HFFc6 (cell line): ENCODE measurements around the gene MR1. TPM values are rescaled to one million over a fixed set of nuclear protein-coding genes. Genes with fewer than 3 reads are reported as not detected.

Source experiments
- DNase-seq: peaks from one replicate; pipeline ENCODE4 v3.0.0-alpha.2; 2018
- H3K27ac Mint-ChIP-seq: 2 replicates; pipeline ENCODE4 v1.8.0; 2020; ENCODE audit warnings: mild to moderate bottlenecking, mixed read lengths
- H3K27me3 Mint-ChIP-seq: 2 replicates; pipeline ENCODE4 v1.8.0; 2021; ENCODE audit warnings: mild to moderate bottlenecking, moderate library complexity, mixed read lengths; ENCODE audit not compliant: insufficient read depth
- H3K36me3 Mint-ChIP-seq: 2 replicates; pipeline ENCODE4 v1.8.0; 2021; ENCODE audit warnings: low read depth, mixed read lengths
- H3K4me1 Mint-ChIP-seq: 2 replicates; pipeline ENCODE4 v1.8.0; 2020; ENCODE audit warnings: low read depth, mixed read lengths
- H3K4me3 Mint-ChIP-seq: 2 replicates; pipeline ENCODE4 v1.8.0; 2020; ENCODE audit warnings: mild to moderate bottlenecking, moderate library complexity, mixed read lengths
- H3K9me3 Mint-ChIP-seq: 2 replicates; pipeline ENCODE4 v1.8.0; 2020; ENCODE audit warnings: mild to moderate bottlenecking, mixed read lengths
- total RNA-seq, 6 experiments: library from RNA; stranded (reverse); fragmentation: NEBNext Ultra II Directional; extraction: Animal tissue kit (Norgen Biotek cat#: 25700); gene quantifications; 2 replicates in 1 of 6; 3 replicates in 5 of 6; pipeline ENCODE4 v1.2.3, GENCODE V29; 2021
- TF ChIP-seq, protein P1 (sequence below): fragments of 200-600 bp; sonication (generic); IDR thresholded peaks from 2 replicates; pipeline ENCODE4 v1.5.0; 2021; ENCODE audit warnings: antibody characterized with exemption, mild to moderate bottlenecking

MR1 gene
- total RNA-seq, 6 experiments from 2014 or later = 27.2 to 39.2 (median 32.2) TPM

DNA sequence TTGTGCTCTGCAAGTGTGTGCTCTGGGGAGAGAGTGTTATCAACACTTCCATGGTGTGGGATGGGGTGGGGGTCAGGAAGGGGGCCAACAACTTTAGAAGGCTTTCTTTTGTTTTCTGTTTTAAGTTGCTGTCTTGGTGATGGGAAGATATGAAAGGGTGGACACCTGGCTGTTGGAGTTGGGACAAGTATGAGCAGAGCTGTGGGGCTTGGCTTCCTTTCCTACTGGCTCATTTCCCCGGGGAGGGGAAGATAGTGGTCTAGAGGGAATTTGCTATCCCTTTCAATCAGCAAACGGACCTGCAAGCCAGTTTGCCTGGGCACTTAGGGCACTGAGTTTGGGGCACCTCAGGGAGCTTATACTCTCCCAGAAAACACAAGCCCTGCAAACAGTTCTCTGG, 73.9 kb downstream of the MR1 start:
- Mint-ChIP-seq H3K4me3 (no peak overlapping the region), H3K4me1 (peaks cover 77% of the 10 kb centered on the region), H3K27ac (no peak overlapping the region), H3K36me3 (peaks cover 11% of the 10 kb centered on the region), H3K27me3 (peaks cover 7% of the 10 kb centered on the region; the same call in 1 of the 2 replicates), H3K9me3 (peaks cover 9% of the 10 kb centered on the region; the same call in 1 of the 2 replicates)
- TF ChIP-seq, protein P1, sequence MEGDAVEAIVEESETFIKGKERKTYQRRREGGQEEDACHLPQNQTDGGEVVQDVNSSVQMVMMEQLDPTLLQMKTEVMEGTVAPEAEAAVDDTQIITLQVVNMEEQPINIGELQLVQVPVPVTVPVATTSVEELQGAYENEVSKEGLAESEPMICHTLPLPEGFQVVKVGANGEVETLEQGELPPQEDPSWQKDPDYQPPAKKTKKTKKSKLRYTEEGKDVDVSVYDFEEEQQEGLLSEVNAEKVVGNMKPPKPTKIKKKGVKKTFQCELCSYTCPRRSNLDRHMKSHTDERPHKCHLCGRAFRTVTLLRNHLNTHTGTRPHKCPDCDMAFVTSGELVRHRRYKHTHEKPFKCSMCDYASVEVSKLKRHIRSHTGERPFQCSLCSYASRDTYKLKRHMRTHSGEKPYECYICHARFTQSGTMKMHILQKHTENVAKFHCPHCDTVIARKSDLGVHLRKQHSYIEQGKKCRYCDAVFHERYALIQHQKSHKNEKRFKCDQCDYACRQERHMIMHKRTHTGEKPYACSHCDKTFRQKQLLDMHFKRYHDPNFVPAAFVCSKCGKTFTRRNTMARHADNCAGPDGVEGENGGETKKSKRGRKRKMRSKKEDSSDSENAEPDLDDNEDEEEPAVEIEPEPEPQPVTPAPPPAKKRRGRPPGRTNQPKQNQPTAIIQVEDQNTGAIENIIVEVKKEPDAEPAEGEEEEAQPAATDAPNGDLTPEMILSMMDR = no peak
- DNase-seq = no peak

DNA sequence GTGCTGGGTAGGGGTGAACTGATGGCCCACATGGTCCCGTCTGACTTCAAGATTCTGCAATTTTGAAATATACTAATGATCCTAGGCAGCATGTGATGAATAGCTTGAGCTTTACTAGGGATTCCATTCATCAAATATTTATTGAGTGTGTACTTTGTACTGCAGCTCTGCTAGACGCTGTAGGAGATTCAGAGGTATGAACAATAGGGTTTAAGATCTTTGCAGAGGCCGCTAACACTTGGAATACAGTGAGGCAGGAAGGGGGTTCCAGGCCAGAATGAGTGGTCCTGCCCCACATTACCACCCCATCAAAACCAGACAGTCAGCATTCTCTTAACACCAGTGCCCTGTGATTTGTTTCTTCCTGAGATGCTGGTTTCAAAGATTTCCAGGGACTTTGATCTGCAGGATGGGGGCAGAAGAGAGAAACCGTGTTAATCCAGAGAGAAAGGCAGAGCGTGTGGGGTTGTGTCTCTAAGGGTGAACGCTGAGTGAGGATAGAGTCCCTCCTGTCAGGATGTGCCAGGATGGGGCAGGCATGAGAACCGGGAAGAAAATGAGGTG, 74.6 kb downstream of the MR1 start:
- DNase-seq = no peak
- H3K4me3 Mint-ChIP-seq = no peak overlapping the region
- TF ChIP-seq, protein P1 = no peak
- H3K27ac Mint-ChIP-seq = no peak overlapping the region
- peaks cover 77% of the 10 kb centered on the region for H3K4me1 Mint-ChIP-seq
- peaks cover 7% of the 10 kb centered on the region; the same call in 1 of the 2 replicates for H3K27me3 Mint-ChIP-seq
- H3K36me3 Mint-ChIP-seq = peaks cover 11% of the 10 kb centered on the region
- peaks cover 9% of the 10 kb centered on the region; the same call in 1 of the 2 replicates for H3K9me3 Mint-ChIP-seq

DNA sequence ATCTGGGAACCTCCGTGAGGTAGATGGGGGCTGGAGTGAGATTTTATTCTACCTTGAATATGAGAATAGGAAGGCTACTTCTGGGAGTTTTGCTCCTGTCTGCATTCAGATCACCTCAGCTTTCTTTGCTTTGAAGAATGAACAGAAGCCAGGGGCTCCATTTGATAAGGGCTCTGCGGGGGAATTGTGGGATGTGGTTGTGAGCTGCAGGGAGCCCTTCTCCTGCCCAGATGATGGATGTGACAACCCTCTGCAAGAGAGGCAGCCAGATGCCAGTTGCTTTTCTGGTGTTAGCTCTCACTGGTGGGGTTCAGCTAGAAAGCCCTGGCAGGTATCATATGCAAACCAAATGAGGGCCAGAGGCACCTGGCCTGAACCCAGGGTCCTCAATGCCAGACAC, 76.2 kb downstream of the MR1 start:
- H3K27me3 Mint-ChIP-seq = peaks cover 7% of the 10 kb centered on the region; the same call in 1 of the 2 replicates
- H3K9me3 Mint-ChIP-seq = peaks cover 9% of the 10 kb centered on the region; the same call in 1 of the 2 replicates
- no peak overlapping the region for H3K27ac Mint-ChIP-seq
- H3K4me1 Mint-ChIP-seq = peaks cover 73% of the 10 kb centered on the region
- no peak overlapping the region for H3K4me3 Mint-ChIP-seq
- DNase-seq = no peak
- TF ChIP-seq, protein P1 = no peak
- H3K36me3 Mint-ChIP-seq = peaks cover 11% of the 10 kb centered on the region

Other genes with a start within 250 kb of the MR1 start
- 1 to 10 TPM; 2.9 to 4.7 (median 3.9) TPM for gene KIAA1614, start 121.1 kb upstream of the MR1 start, total RNA-seq
- 10 to 100 TPM; 24.2 to 28.5 (median 25.3) TPM for gene STX6, start 11.1 kb upstream of the MR1 start, total RNA-seq
- 10 to 100 TPM; 35.7 to 49.1 (median 43.4) TPM for gene IER5, start 54.7 kb downstream of the MR1 start, total RNA-seq